Sigmoid colon (tissue), 7 donors: ENCODE measurements around the gene FBH1. TPM values are rescaled to one million over a fixed set of nuclear protein-coding genes. Genes with fewer than 3 reads are reported as not detected.

Experiments
- DNase-seq: peaks from one replicate; pipeline ENCODE4 v3.0.0-alpha.2; 2019
- H3K27ac ChIP-seq, 4 donors: fragments of 200-600 bp; sonication (generic); one replicate each; pipeline ENCODE4 v1.5.1; 2016 to 2019; ENCODE audit warnings: mild to moderate bottlenecking in 1 of 4
- H3K27me3 ChIP-seq, 3 donors: fragments of 200-600 bp; sonication (generic); one replicate each; pipeline ENCODE4 v1.5.1; 2019; ENCODE audit warnings: mild to moderate bottlenecking in 1 of 3
- H3K36me3 ChIP-seq, 4 donors: fragments of 200-600 bp; sonication (generic); one replicate each; pipeline ENCODE4 v1.5.1; 2016 to 2019
- H3K4me1 ChIP-seq, 4 donors: fragments of 200-600 bp; sonication (generic); one replicate each; pipeline ENCODE4 v1.5.1; 2017 to 2019
- H3K4me3 ChIP-seq, 4 donors: fragments of 200-600 bp; sonication (generic); one replicate each; pipeline ENCODE4 v1.5.1; 2017 to 2019; ENCODE audit warnings: mild to moderate bottlenecking in 2 of 4, moderate library complexity in 1 of 4
- H3K9me3 ChIP-seq, 4 donors: fragments of 200-600 bp in 3 of 4; sonication (generic) in 3 of 4; one replicate each; pipeline versions ENCODE4 v1.5.1 to v1.6.1; 2013 to 2019
- CTCF ChIP-seq, 4 experiments: fragments of 450-650 bp in 3 of 4; fragments of 200-600 bp in 1 of 4; IDR thresholded peaks; one replicate each; pipeline ENCODE4 v1.5.1; 2016 to 2019; ENCODE audit warnings: antibody characterized with exemption in 4 of 4, mild to moderate bottlenecking in 3 of 4, moderate library complexity in 2 of 4
- EP300 ChIP-seq, 4 donors: sonication (generic); formaldehyde crosslinking; IDR thresholded peaks; one replicate each; pipeline ENCODE4 v1.6.1; 2017; ENCODE audit warnings: antibody characterized with exemption in 4 of 4
- POLR2A ChIP-seq, 2 donors: fragments of 450-650 bp; IDR thresholded peaks; one replicate each; pipeline ENCODE4 v1.6.1; 2016; ENCODE audit warnings: antibody characterized with exemption in 2 of 2, mild to moderate bottlenecking in 2 of 2, moderate library complexity in 2 of 2
- POLR2AphosphoS5 ChIP-seq, 4 donors: sonication (generic); formaldehyde crosslinking; IDR thresholded peaks; one replicate each; pipeline ENCODE4 v1.6.1; 2017; ENCODE audit warnings: antibody characterized with exemption in 4 of 4
- WGBS, 2 donors: extraction: QIAGEN DNeasy Blood & Tissue Kit; methylation state at CpG; one replicate each; pipeline ENCODE4 v1.1.7; 2013; 5-methylcytosine and 5-hydroxymethylcytosine counted together
- intact Hi-C: fragments of 100-400 bp; cut with DNase I; formaldehyde crosslinking; loops from one replicate; pipeline ENCODE4 v1.15.1; 2023
- polyA plus RNA-seq, 3 donors: library from polyadenylated mRNA; stranded (reverse); fragments of 200-250 nt; gene quantifications; one replicate each; pipeline ENCODE4 v1.2.3, GENCODE V29; 2013
- total RNA-seq, 4 donors: library from RNA; depleted of rRNA; stranded (reverse); fragments of >200 nt; gene quantifications; one replicate each; pipeline ENCODE4 v1.1.0, GENCODE V29; 2016
- donor health status: healthy with polysubstance abuse.
- donor health status: Bipolar disorder and iron deficiency.
- donor health status: healthy.

The FBH1 gene
- total and polyA plus RNA-seq, 7 donors = 31.2 to 85.9 (median 68.7) TPM

GRCh38 chr10:5951721-5952407 lies 61.8 kb downstream of the FBH1 start:
- Histone ChIP-seq H3K27ac (peak overlapping the region in 3 of 4 donors; percentile 7 to 64 (median 49)), H3K36me3 (no peaks in the 10 kb centered on the region), H3K27me3 (peaks cover 0 to 10% (median 0%) of the 10 kb centered on the region in 3 donors), H3K9me3 (no peaks in the 10 kb centered on the region), H3K4me3 (no peak overlapping the region), H3K4me1 (peaks cover 0 to 6% (median under 1%) of the 10 kb centered on the region in 4 donors)
- DNase-seq = peak; percentile 61
- no peak for TF ChIP-seq CTCF (IDR thresholded peaks at IDR 0.05)
- TF ChIP-seq EP300 (IDR thresholded peaks at IDR 0.05) = no peak
- intact Hi-C loops = no loop called here
- 86 to 90% methylated on average over 6 of the region's 6 CpGs for WGBS, 2 donors

GRCh38 chr10:5952731-5953385 lies 62.8 kb downstream of the FBH1 start:
- peak; percentile 46 for DNase-seq
- H3K27ac ChIP-seq = no peak overlapping the region
- TF ChIP-seq EP300 (IDR thresholded peaks at IDR 0.05) (no peak), POLR2AphosphoS5 (IDR thresholded peaks at IDR 0.05) (no peak), CTCF (IDR thresholded peaks at IDR 0.05) (no peak), POLR2A (IDR thresholded peaks at IDR 0.05) (no peak)
- 91% methylated on average over 20 of the region's 20 CpGs for WGBS, 2 donors
- no peaks in the 10 kb centered on the region for H3K9me3 ChIP-seq
- H3K36me3 ChIP-seq = no peaks in the 10 kb centered on the region
- no peak overlapping the region for H3K4me3 ChIP-seq
- intact Hi-C loops = no loop called here
- peaks cover 0 to 10% (median 0%) of the 10 kb centered on the region in 3 donors for H3K27me3 ChIP-seq
- peaks cover 0 to 6% (median 0%) of the 10 kb centered on the region in 4 donors for H3K4me1 ChIP-seq

- TF ChIP-seq POLR2A (IDR thresholded peaks at IDR 0.05) (no peak), CTCF (IDR thresholded peaks at IDR 0.05) (no peak), EP300 (IDR thresholded peaks at IDR 0.05) (no peak), POLR2AphosphoS5 (IDR thresholded peaks at IDR 0.05) (no peak)
- DNase-seq = peak; percentile 30
- WGBS, 2 donors = 85 to 90% methylated on average over 5 of the region's 5 CpGs
- Histone ChIP-seq H3K27me3 (peaks cover 0 to 10% (median 0%) of the 10 kb centered on the region in 3 donors), H3K4me1 (peaks cover 0 to 6% (median 0%) of the 10 kb centered on the region in 4 donors), H3K4me3 (no peak overlapping the region), H3K36me3 (no peaks in the 10 kb centered on the region), H3K9me3 (no peaks in the 10 kb centered on the region), H3K27ac (no peak overlapping the region)
- intact Hi-C loops = no loop called here
Measured at GRCh38 chr10:5953676-5954075, 63.6 kb downstream of the FBH1 start.

GRCh38 chr10:5956146-5956936 lies 66.3 kb downstream of the FBH1 start:
- intact Hi-C loops = no loop called here
- DNase-seq = peak; percentile 46
- Histone ChIP-seq H3K27me3 (no peaks in the 10 kb centered on the region), H3K27ac (no peak overlapping the region), H3K36me3 (peaks cover 0 to 10% (median 0%) of the 10 kb centered on the region in 4 donors), H3K4me3 (no peak overlapping the region), H3K4me1 (no peaks in the 10 kb centered on the region), H3K9me3 (no peaks in the 10 kb centered on the region)
- 89 to 92% methylated on average over 17 of the region's 17 CpGs for WGBS, 2 donors
- TF ChIP-seq EP300 (IDR thresholded peaks at IDR 0.05) (no peak), CTCF (IDR thresholded peaks at IDR 0.05) (no peak), POLR2AphosphoS5 (IDR thresholded peaks at IDR 0.05) (no peak), POLR2A (IDR thresholded peaks at IDR 0.05) (no peak)
